ENCODE results near the gene SLC39A11. TPM values are rescaled to one million over a fixed set of nuclear protein-coding genes. Genes with fewer than 3 reads are reported as not detected.

Gene SLC39A11
- total and polyA plus RNA-seq, 5 donors from 2014 or later, result 9.3 to 32.2 (median 11.9) TPM

- Histone ChIP-seq H3K4me3 (ENCODE audit: low read depth, low read length) (no peak overlapping the region), H3K4me1 (ENCODE audit: control insufficient read depth, insufficient read depth, low read length, poor library complexity, severe bottlenecking) (peaks cover 9% of the 10 kb centered on the region), H3K9me3 (ENCODE audit: control insufficient read depth in 2 of 2, low read length in 2 of 2) (no peaks in the 10 kb centered on the region), H3K27me3 (ENCODE audit: control insufficient read depth, insufficient read depth, low read length) (peaks cover 7% of the 10 kb centered on the region), H3K36me3 (ENCODE audit: control insufficient read depth, insufficient read depth, low read length) (no peaks in the 10 kb centered on the region), H3K27ac (ENCODE audit: insufficient read depth, low read length, poor library complexity, severe bottlenecking) (no peak overlapping the region)
- H3K27me3 Mint-ChIP-seq, result peaks cover 36% of the 10 kb centered on the region
- peaks cover 0 to 14% (median 11%) of the 10 kb centered on the region in 4 donors for H3K4me1 Mint-ChIP-seq
- ATAC-seq (ENCODE audit: low read depth in 2 of 2), result no peak
- H3K27ac Mint-ChIP-seq, result no peak overlapping the region
- H3K4me3 Mint-ChIP-seq, result no peak overlapping the region
- DNase-seq, result no peak
- H3K36me3 Mint-ChIP-seq, result no peaks in the 10 kb centered on the region
- peaks cover under 1 to 4% (median 2%) of the 10 kb centered on the region in 7 donors for H3K9me3 Mint-ChIP-seq
These were observed 479.1 kb downstream of the SLC39A11 start for GRCh38 chr17:72613396-72613795.

- no peak overlapping the region for H3K4me3 ChIP-seq (ENCODE audit: low read depth, low read length)
- no peak for ATAC-seq (ENCODE audit: low read depth in 2 of 2)
- H3K9me3 Mint-ChIP-seq, result peaks cover 0 to 10% (median 7%) of the 10 kb centered on the region in 7 donors
- DNase-seq, result no peak
- H3K27ac Mint-ChIP-seq, result no peak overlapping the region
- H3K9me3 ChIP-seq (ENCODE audit: control insufficient read depth in 2 of 2, low read length in 2 of 2), result no peaks in the 10 kb centered on the region
- no peaks in the 10 kb centered on the region for H3K4me1 ChIP-seq (ENCODE audit: control insufficient read depth, insufficient read depth, low read length, poor library complexity, severe bottlenecking)
- no peak overlapping the region for H3K4me3 Mint-ChIP-seq
- no peaks in the 10 kb centered on the region for H3K36me3 ChIP-seq (ENCODE audit: control insufficient read depth, insufficient read depth, low read length)
- H3K36me3 Mint-ChIP-seq, result no peaks in the 10 kb centered on the region
- no peaks in the 10 kb centered on the region for H3K4me1 Mint-ChIP-seq
- H3K27me3 Mint-ChIP-seq, result peaks cover 34% of the 10 kb centered on the region
- H3K27ac ChIP-seq (ENCODE audit: insufficient read depth, low read length, poor library complexity, severe bottlenecking), result no peak overlapping the region
- H3K27me3 ChIP-seq (ENCODE audit: control insufficient read depth, insufficient read depth, low read length), result peaks cover 4% of the 10 kb centered on the region
These were observed 481.3 kb downstream of the SLC39A11 start for GRCh38 chr17:72611172-72611571.

DNA sequence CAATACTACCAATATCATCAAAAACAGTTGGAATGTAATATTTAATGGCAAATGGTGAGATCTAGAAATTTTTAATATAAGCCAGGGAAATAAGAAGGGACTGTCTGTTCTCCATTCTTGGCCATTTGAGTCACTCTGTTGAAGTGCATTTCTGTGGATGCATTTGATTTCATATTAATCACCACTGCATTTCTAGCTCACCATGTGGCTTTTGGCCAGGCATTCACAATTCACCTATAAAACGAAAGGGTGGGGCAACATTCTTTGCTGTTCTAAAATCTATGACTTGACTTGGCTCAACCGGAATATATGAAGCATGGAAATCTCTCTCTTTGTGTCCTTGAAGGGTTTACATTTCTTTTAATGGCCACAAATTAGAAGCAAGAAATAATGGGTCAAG lies 483.0 kb downstream of the SLC39A11 start:
- H3K9me3 ChIP-seq (ENCODE audit: control insufficient read depth in 2 of 2, low read length in 2 of 2), result no peaks in the 10 kb centered on the region
- Mint-ChIP-seq H3K36me3 (no peaks in the 10 kb centered on the region), H3K27me3 (peaks cover 29% of the 10 kb centered on the region), H3K27ac (no peak overlapping the region), H3K4me1 (no peaks in the 10 kb centered on the region), H3K4me3 (no peak overlapping the region), H3K9me3 (peaks cover 0 to 10% (median 7%) of the 10 kb centered on the region in 7 donors)
- ATAC-seq (ENCODE audit: low read depth in 2 of 2) (no peak), DNase-seq (no peak)
- H3K27me3 ChIP-seq (ENCODE audit: control insufficient read depth, insufficient read depth, low read length), result peaks cover 4% of the 10 kb centered on the region
- no peaks in the 10 kb centered on the region for H3K36me3 ChIP-seq (ENCODE audit: control insufficient read depth, insufficient read depth, low read length)
- H3K27ac ChIP-seq (ENCODE audit: insufficient read depth, low read length, poor library complexity, severe bottlenecking), result no peak overlapping the region
- no peaks in the 10 kb centered on the region for H3K4me1 ChIP-seq (ENCODE audit: control insufficient read depth, insufficient read depth, low read length, poor library complexity, severe bottlenecking)
- H3K4me3 ChIP-seq (ENCODE audit: low read depth, low read length), result no peak overlapping the region

DNA sequence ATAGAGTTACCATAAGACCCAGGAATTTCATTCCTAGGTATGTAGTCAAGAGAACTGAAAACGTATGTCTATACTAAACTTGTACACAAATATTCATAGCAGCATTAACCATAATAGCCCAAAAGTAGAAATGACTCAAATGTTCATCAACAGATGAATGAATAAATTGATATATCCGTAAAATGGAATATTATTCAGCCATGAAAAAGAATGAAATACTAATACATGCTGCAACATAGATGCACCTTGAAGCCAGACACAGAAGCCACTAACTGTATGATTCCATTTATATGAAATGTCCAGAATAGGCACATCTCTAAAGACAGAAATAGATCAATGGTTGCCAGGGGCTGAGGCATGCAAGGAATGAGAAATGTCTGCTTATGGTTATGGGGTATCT lies 484.1 kb downstream of the SLC39A11 start:
- Histone ChIP-seq H3K9me3 (ENCODE audit: control insufficient read depth in 2 of 2, low read length in 2 of 2) (no peaks in the 10 kb centered on the region), H3K4me3 (ENCODE audit: low read depth, low read length) (no peak overlapping the region), H3K36me3 (ENCODE audit: control insufficient read depth, insufficient read depth, low read length) (no peaks in the 10 kb centered on the region), H3K27me3 (ENCODE audit: control insufficient read depth, insufficient read depth, low read length) (peaks cover 2% of the 10 kb centered on the region), H3K4me1 (ENCODE audit: control insufficient read depth, insufficient read depth, low read length, poor library complexity, severe bottlenecking) (no peaks in the 10 kb centered on the region), H3K27ac (ENCODE audit: insufficient read depth, low read length, poor library complexity, severe bottlenecking) (no peak overlapping the region)
- ATAC-seq (ENCODE audit: low read depth in 2 of 2) (no peak), DNase-seq (no peak)
- Mint-ChIP-seq H3K36me3 (no peaks in the 10 kb centered on the region), H3K4me1 (no peaks in the 10 kb centered on the region), H3K9me3 (peaks cover 0 to 10% (median 7%) of the 10 kb centered on the region in 7 donors), H3K4me3 (no peak overlapping the region), H3K27ac (no peak overlapping the region), H3K27me3 (peaks cover 29% of the 10 kb centered on the region)

GRCh38 chr17:72606656-72607055 lies 485.8 kb downstream of the SLC39A11 start:
- no peaks in the 10 kb centered on the region for H3K9me3 ChIP-seq (ENCODE audit: control insufficient read depth in 2 of 2, low read length in 2 of 2)
- no peak overlapping the region for H3K27ac ChIP-seq (ENCODE audit: insufficient read depth, low read length, poor library complexity, severe bottlenecking)
- no peaks in the 10 kb centered on the region for H3K4me1 ChIP-seq (ENCODE audit: control insufficient read depth, insufficient read depth, low read length, poor library complexity, severe bottlenecking)
- Mint-ChIP-seq H3K27me3 (peaks cover 43% of the 10 kb centered on the region), H3K4me1 (peaks cover 0 to 3% (median 0%) of the 10 kb centered on the region in 4 donors), H3K27ac (no peak overlapping the region), H3K4me3 (no peak overlapping the region), H3K36me3 (no peaks in the 10 kb centered on the region), H3K9me3 (peaks cover 0 to 10% (median 7%) of the 10 kb centered on the region in 7 donors)
- H3K27me3 ChIP-seq (ENCODE audit: control insufficient read depth, insufficient read depth, low read length), result no peaks in the 10 kb centered on the region
- no peak for DNase-seq
- no peaks in the 10 kb centered on the region for H3K36me3 ChIP-seq (ENCODE audit: control insufficient read depth, insufficient read depth, low read length)
- H3K4me3 ChIP-seq (ENCODE audit: low read depth, low read length), result no peak overlapping the region
- ATAC-seq (ENCODE audit: low read depth in 2 of 2), result no peak

- DNase-seq, result no peak
- peaks cover 0 to 12% (median 8%) of the 10 kb centered on the region in 7 donors for H3K9me3 Mint-ChIP-seq
- no peak overlapping the region for H3K27ac Mint-ChIP-seq
- Histone ChIP-seq H3K27me3 (ENCODE audit: control insufficient read depth, insufficient read depth, low read length) (no peaks in the 10 kb centered on the region), H3K4me1 (ENCODE audit: control insufficient read depth, insufficient read depth, low read length, poor library complexity, severe bottlenecking) (no peaks in the 10 kb centered on the region), H3K36me3 (ENCODE audit: control insufficient read depth, insufficient read depth, low read length) (no peaks in the 10 kb centered on the region), H3K9me3 (ENCODE audit: control insufficient read depth in 2 of 2, low read length in 2 of 2) (no peaks in the 10 kb centered on the region), H3K4me3 (ENCODE audit: low read depth, low read length) (no peak overlapping the region), H3K27ac (ENCODE audit: insufficient read depth, low read length, poor library complexity, severe bottlenecking) (no peak overlapping the region)
- no peak overlapping the region for H3K4me3 Mint-ChIP-seq
- no peaks in the 10 kb centered on the region for H3K36me3 Mint-ChIP-seq
- ATAC-seq (ENCODE audit: low read depth in 2 of 2), result no peak
- H3K27me3 Mint-ChIP-seq, result peaks cover 48% of the 10 kb centered on the region
- peaks cover 0 to 4% (median 0%) of the 10 kb centered on the region in 4 donors for H3K4me1 Mint-ChIP-seq
These were observed 486.9 kb downstream of the SLC39A11 start for GRCh38 chr17:72605543-72605942.

DNA sequence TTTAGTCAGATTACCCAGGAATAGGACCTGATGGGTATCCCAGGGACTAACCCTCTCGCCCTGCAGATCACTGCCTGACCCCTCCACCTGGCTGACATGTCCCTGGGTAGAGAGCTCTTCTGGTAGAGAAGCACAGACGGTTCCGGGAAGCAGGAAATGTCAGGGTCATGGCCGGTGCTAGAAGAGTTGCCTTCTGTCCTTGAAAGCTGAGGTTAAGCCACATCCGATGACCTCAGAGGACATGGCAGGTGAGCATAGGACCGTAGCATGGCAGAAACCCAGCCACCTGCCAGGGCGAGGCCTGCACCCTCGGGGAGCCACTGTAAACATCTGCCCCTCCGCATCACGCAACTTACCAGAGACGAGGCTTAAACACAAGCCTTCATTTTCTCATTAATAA lies 488.0 kb downstream of the SLC39A11 start:
- no peak for DNase-seq
- H3K27ac ChIP-seq (ENCODE audit: insufficient read depth, low read length, poor library complexity, severe bottlenecking), result no peak overlapping the region
- H3K27ac Mint-ChIP-seq, result no peak overlapping the region
- peaks cover 0 to 4% (median 0%) of the 10 kb centered on the region in 4 donors for H3K4me1 Mint-ChIP-seq
- H3K4me3 ChIP-seq (ENCODE audit: low read depth, low read length), result no peak overlapping the region
- H3K9me3 ChIP-seq (ENCODE audit: control insufficient read depth in 2 of 2, low read length in 2 of 2), result no peaks in the 10 kb centered on the region
- H3K27me3 ChIP-seq (ENCODE audit: control insufficient read depth, insufficient read depth, low read length), result no peaks in the 10 kb centered on the region
- H3K9me3 Mint-ChIP-seq, result peaks cover 3 to 12% (median 8%) of the 10 kb centered on the region in 7 donors
- no peaks in the 10 kb centered on the region for H3K36me3 ChIP-seq (ENCODE audit: control insufficient read depth, insufficient read depth, low read length)
- peaks cover 53% of the 10 kb centered on the region for H3K27me3 Mint-ChIP-seq
- H3K36me3 Mint-ChIP-seq, result no peaks in the 10 kb centered on the region
- H3K4me3 Mint-ChIP-seq, result no peak overlapping the region
- ATAC-seq (ENCODE audit: low read depth in 2 of 2), result no peak
- no peaks in the 10 kb centered on the region for H3K4me1 ChIP-seq (ENCODE audit: control insufficient read depth, insufficient read depth, low read length, poor library complexity, severe bottlenecking)

DNA sequence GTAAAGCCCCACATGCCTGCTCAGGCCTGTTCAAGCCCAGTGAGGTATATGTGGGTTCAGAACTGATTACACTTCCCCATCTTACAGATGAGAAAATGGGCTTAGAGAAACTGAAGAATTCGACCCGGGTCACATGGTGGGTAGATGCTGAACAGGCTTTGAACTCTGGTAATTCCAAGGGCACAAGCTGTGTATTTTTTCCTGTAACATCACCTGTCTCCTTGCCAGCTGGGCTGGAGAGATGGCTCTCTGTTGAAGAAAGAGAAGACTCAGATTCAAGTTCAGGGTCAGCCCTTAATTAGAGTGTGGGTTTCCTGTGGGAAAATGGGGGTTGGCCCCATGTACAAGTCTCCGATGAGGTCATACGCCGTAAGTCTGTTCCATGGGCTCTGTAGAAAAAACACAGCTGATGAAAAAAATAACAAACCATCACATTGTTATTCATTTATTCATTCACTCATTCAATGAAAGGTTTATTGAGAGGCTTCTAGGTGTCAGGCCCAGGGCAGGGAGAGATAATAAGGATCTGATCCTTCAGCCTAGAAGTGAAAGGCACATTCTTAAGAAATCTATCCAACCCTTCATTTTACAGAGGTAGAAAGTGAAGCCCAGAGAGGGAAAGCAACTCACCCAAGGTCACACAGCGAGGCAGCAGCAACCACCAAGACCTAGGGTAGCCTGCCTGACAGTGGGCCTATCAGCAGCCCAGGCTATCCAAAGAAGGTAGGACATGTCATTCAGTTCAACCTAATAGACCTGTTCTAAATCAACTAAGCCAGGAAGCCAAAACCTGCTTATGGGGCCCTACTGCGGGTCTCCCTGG lies 488.9 kb downstream of the SLC39A11 start:
- H3K4me1 Mint-ChIP-seq, result peaks cover 0 to 4% (median 0%) of the 10 kb centered on the region in 4 donors
- H3K4me3 Mint-ChIP-seq, result no peak overlapping the region
- no peak overlapping the region for H3K27ac Mint-ChIP-seq
- H3K27me3 Mint-ChIP-seq, result peaks cover 51% of the 10 kb centered on the region
- H3K27me3 ChIP-seq (ENCODE audit: control insufficient read depth, insufficient read depth, low read length), result no peaks in the 10 kb centered on the region
- no peak for ATAC-seq (ENCODE audit: low read depth in 2 of 2)
- no peak overlapping the region for H3K27ac ChIP-seq (ENCODE audit: insufficient read depth, low read length, poor library complexity, severe bottlenecking)
- no peaks in the 10 kb centered on the region for H3K9me3 ChIP-seq (ENCODE audit: control insufficient read depth in 2 of 2, low read length in 2 of 2)
- H3K4me3 ChIP-seq (ENCODE audit: low read depth, low read length), result no peak overlapping the region
- H3K4me1 ChIP-seq (ENCODE audit: control insufficient read depth, insufficient read depth, low read length, poor library complexity, severe bottlenecking), result no peaks in the 10 kb centered on the region
- no peaks in the 10 kb centered on the region for H3K36me3 ChIP-seq (ENCODE audit: control insufficient read depth, insufficient read depth, low read length)
- no peak for DNase-seq
- peaks cover 2 to 12% (median 7%) of the 10 kb centered on the region in 7 donors for H3K9me3 Mint-ChIP-seq
- H3K36me3 Mint-ChIP-seq, result no peaks in the 10 kb centered on the region

Measured in CD4-positive, CD25-positive, alpha-beta regulatory T cell (primary cell).